ENCODE results near the gene NMD3. TPM values are rescaled to one million over a fixed set of nuclear protein-coding genes. Genes with fewer than 3 reads are reported as not detected.

NMD3 gene
- total RNA-seq, 6 donors from 2014 or later = 16.2 to 46.1 (median 39.6) TPM

DNA sequence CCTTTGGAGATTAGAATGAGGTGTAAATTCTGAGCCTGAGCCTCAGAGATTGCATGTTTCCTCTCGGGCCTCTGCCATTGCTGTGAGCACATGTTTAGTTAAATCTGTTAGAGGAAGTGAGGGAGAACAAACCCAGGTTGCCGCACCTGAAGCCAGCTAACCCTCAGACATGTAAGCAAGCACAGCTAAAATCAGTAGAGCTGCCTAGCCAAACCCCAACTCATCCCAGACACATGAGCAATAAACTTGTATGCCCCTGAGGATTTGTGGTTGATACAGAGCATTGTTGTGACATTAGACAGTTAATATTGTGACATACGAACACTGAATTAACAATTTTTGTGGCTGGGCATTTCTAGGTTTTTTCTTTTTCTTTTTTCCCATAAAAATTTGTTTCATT, 41.9 kb downstream of the NMD3 start:
- Histone ChIP-seq H3K4me1 (peaks cover 0 to 5% (median 1%) of the 10 kb centered on the region in 4 donors), H3K27ac (no peak overlapping the region), H3K36me3 (peaks cover 0 to 11% (median 7%) of the 10 kb centered on the region in 4 donors), H3K9me3 (no peaks in the 10 kb centered on the region), H3K4me3 (no peak overlapping the region), H3K27me3 (no peaks in the 10 kb centered on the region)
- ATAC-seq (ENCODE audit: low FRiP score in 2 of 2) = peak in 1 of 2 donors; percentile 82
- WGBS, 2 donors = 71% methylated on average over 3 of the region's 3 CpGs
- no peak for TF ChIP-seq EP300 (IDR thresholded peaks at IDR 0.05)
- no peak for DNase-seq

DNA sequence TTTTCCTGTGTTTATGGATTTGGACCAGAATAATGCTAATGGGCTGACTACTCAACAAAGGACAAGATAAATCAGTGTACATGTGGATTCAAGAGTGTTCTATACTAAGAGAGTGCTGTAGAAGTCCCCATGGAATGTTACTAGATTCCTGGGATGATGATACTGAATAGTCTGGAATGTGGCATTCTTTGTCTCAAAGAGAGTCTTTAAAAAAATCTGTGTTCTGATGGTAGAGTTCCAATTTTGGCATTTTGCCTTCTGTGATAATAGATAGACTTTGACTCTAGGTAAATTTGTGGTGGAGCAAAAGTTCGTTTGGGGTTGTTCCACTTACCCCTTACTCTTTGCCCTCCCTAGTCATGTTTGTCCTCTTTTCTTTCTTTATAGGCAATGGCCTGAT, 43.7 kb downstream of the NMD3 start:
- TF ChIP-seq POLR2A (IDR thresholded peaks at IDR 0.05) = no peak
- no peak for TF ChIP-seq POLR2AphosphoS5 (IDR thresholded peaks at IDR 0.05)
- TF ChIP-seq, protein P1, sequence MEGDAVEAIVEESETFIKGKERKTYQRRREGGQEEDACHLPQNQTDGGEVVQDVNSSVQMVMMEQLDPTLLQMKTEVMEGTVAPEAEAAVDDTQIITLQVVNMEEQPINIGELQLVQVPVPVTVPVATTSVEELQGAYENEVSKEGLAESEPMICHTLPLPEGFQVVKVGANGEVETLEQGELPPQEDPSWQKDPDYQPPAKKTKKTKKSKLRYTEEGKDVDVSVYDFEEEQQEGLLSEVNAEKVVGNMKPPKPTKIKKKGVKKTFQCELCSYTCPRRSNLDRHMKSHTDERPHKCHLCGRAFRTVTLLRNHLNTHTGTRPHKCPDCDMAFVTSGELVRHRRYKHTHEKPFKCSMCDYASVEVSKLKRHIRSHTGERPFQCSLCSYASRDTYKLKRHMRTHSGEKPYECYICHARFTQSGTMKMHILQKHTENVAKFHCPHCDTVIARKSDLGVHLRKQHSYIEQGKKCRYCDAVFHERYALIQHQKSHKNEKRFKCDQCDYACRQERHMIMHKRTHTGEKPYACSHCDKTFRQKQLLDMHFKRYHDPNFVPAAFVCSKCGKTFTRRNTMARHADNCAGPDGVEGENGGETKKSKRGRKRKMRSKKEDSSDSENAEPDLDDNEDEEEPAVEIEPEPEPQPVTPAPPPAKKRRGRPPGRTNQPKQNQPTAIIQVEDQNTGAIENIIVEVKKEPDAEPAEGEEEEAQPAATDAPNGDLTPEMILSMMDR (IDR thresholded peaks at IDR 0.05) = no peak
- TF ChIP-seq EP300 (IDR thresholded peaks at IDR 0.05) = no peak
- Histone ChIP-seq H3K27me3 (no peaks in the 10 kb centered on the region), H3K4me3 (no peak overlapping the region), H3K36me3 (peaks cover 0 to 10% (median 4%) of the 10 kb centered on the region in 4 donors), H3K27ac (no peak overlapping the region), H3K4me1 (peaks cover 0 to 5% (median 1%) of the 10 kb centered on the region in 4 donors), H3K9me3 (no peaks in the 10 kb centered on the region)
- ATAC-seq (ENCODE audit: low FRiP score in 2 of 2) (no peak), DNase-seq (no peak)
- 83 to 88% methylated on average over 1 of the region's 1 CpG for WGBS, 2 donors

- H3K4me1 ChIP-seq = peaks cover 0 to 5% (median 1%) of the 10 kb centered on the region in 4 donors
Measured at GRCh38 chr3:161265916-161266571, 44.9 kb downstream of the NMD3 start.

DNA sequence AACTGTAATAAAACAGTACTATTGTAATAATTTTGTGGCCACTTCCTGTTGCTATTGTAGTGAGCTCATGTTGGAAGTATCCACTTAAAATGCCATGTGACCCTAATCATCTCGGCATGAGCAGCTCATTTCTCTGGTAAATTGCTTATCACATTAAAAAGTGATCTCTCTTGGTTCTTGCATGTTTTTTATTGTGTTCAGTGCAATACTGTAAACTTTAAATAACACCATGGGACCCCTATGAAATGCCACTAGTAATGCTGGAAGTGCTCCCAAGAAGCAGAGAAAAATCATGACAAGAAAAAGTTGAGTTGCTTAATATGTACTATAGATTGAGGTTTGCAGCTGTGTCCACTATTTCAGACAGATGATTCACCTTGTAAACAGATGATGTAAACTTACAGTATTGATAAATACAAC, 45.6 kb downstream of the NMD3 start:
- Histone ChIP-seq H3K27ac (no peak overlapping the region), H3K4me1 (peaks cover 0 to 5% (median 1%) of the 10 kb centered on the region in 4 donors), H3K4me3 (no peak overlapping the region), H3K9me3 (no peaks in the 10 kb centered on the region), H3K27me3 (no peaks in the 10 kb centered on the region), H3K36me3 (peaks cover 0 to 5% (median 4%) of the 10 kb centered on the region in 4 donors)
- ATAC-seq (ENCODE audit: low FRiP score in 2 of 2) (peak in 1 of 2 donors; percentile 51), DNase-seq (no peak)
- 27 to 35% methylated on average over 1 of the region's 1 CpG for WGBS, 2 donors
- TF ChIP-seq POLR2AphosphoS5 (IDR thresholded peaks at IDR 0.05) (no peak), EP300 (IDR thresholded peaks at IDR 0.05) (no peak), POLR2A (IDR thresholded peaks at IDR 0.05) (no peak)
- TF ChIP-seq, protein P1 (IDR thresholded peaks at IDR 0.05) = no peak

More at GRCh38 chr3:161265916-161266571, 44.9 kb downstream of the NMD3 start:
- Histone ChIP-seq H3K27me3 (no peaks in the 10 kb centered on the region), H3K36me3 (peaks cover 0 to 5% (median 4%) of the 10 kb centered on the region in 4 donors), H3K27ac (no peak overlapping the region), H3K4me3 (no peak overlapping the region), H3K9me3 (no peaks in the 10 kb centered on the region)
- no peak for DNase-seq
- no peak for ATAC-seq (ENCODE audit: low FRiP score in 2 of 2)
- WGBS, 2 donors = 89 to 94% methylated on average over 5 of the region's 5 CpGs
- TF ChIP-seq, protein P1 (IDR thresholded peaks at IDR 0.05) = no peak
- TF ChIP-seq EP300 (IDR thresholded peaks at IDR 0.05) (no peak), POLR2AphosphoS5 (IDR thresholded peaks at IDR 0.05) (no peak), POLR2A (IDR thresholded peaks at IDR 0.05) (no peak)

- no peak overlapping the region for H3K4me3 ChIP-seq
- H3K4me1 ChIP-seq = peaks cover 0 to 5% (median 1%) of the 10 kb centered on the region in 4 donors
- peaks cover 0 to 5% (median 4%) of the 10 kb centered on the region in 4 donors for H3K36me3 ChIP-seq
- ATAC-seq (ENCODE audit: low FRiP score in 2 of 2) (no peak), DNase-seq (no peak)
- WGBS, 2 donors = 63 to 73% methylated on average over 3 of the region's 3 CpGs
- H3K27ac ChIP-seq = no peak overlapping the region
- TF ChIP-seq POLR2A (IDR thresholded peaks at IDR 0.05) (no peak), POLR2AphosphoS5 (IDR thresholded peaks at IDR 0.05) (no peak), EP300 (IDR thresholded peaks at IDR 0.05) (no peak)
- TF ChIP-seq, protein P1 (IDR thresholded peaks at IDR 0.05) = no peak
- H3K9me3 ChIP-seq = no peaks in the 10 kb centered on the region
- H3K27me3 ChIP-seq = no peaks in the 10 kb centered on the region
Measured at GRCh38 chr3:161267646-161268045, 46.5 kb downstream of the NMD3 start.

Data from upper lobe of left lung (tissue), 6 donors.